Trophoblast cell (in vitro differentiated cells and primary cell): ENCODE measurements around the gene DCUN1D5.

Experiments
- DNase-seq, 2 donors: peaks; one replicate each; pipeline ENCODE4 v3.0.0-alpha.2; 2016
- H2AFZ ChIP-seq: 2 replicates; pipeline ENCODE4 v1.6.1; 2013; ENCODE audit warnings: low read length, moderate library complexity, mild to moderate bottlenecking; ENCODE audit not compliant: insufficient read depth, poor library complexity
- H2AK5ac ChIP-seq: 2 replicates; pipeline ENCODE4 v1.6.1; 2013; ENCODE audit warnings: mild to moderate bottlenecking, low read length
- H2BK120ac ChIP-seq: 2 replicates; pipeline ENCODE4 v1.6.1; 2013; ENCODE audit warnings: low read length, mild to moderate bottlenecking, moderate library complexity; ENCODE audit not compliant: insufficient read depth, poor library complexity
- H2BK12ac ChIP-seq: 2 replicates; pipeline ENCODE4 v1.6.1; 2013; ENCODE audit warnings: mild to moderate bottlenecking, low read length, moderate library complexity
- H2BK5ac ChIP-seq: 2 replicates; pipeline ENCODE4 v1.6.1; 2013; ENCODE audit warnings: low read length, low read depth, moderate library complexity, mild to moderate bottlenecking; ENCODE audit not compliant: poor library complexity
- H3K14ac ChIP-seq: 2 replicates; pipeline ENCODE4 v1.6.1; 2013; ENCODE audit warnings: mild to moderate bottlenecking, low read length
- H3K18ac ChIP-seq: 2 replicates; pipeline ENCODE4 v1.6.1; 2013; ENCODE audit warnings: mild to moderate bottlenecking, low read length
- H3K23ac ChIP-seq: 2 replicates; pipeline ENCODE4 v1.6.1; 2013; ENCODE audit warnings: low read length
- H3K27ac ChIP-seq: 2 replicates; pipeline ENCODE4 v1.5.1; 2013; ENCODE audit warnings: low read depth, mild to moderate bottlenecking, inconsistent platforms, low read length, moderate library complexity
- H3K27me3 ChIP-seq: 2 replicates; pipeline ENCODE4 v1.6.1; 2013; ENCODE audit warnings: inconsistent platforms, mild to moderate bottlenecking, low read length, moderate library complexity; ENCODE audit not compliant: insufficient read depth
- H3K36me3 ChIP-seq, 2 experiments: 1 replicate in 1 of 2; 2 replicates in 1 of 2; pipeline ENCODE4 v1.6.1; 2013; ENCODE audit warnings: low read length in 2 of 2, mild to moderate bottlenecking in 2 of 2, moderate library complexity in 1 of 2; ENCODE audit not compliant: insufficient read depth in 2 of 2, control insufficient read depth in 1 of 2
- H3K4ac ChIP-seq: 2 replicates; pipeline ENCODE4 v1.6.1; 2013; ENCODE audit warnings: low read depth, mild to moderate bottlenecking, low read length, moderate library complexity
- H3K4me1 ChIP-seq, 2 experiments: 1 replicate in 1 of 2; 2 replicates in 1 of 2; pipeline ENCODE4 v1.6.1; 2013; ENCODE audit warnings: low read length in 2 of 2, mild to moderate bottlenecking in 2 of 2, moderate library complexity in 1 of 2; ENCODE audit not compliant: insufficient read depth in 2 of 2, control insufficient read depth in 1 of 2
- H3K4me2 ChIP-seq: 2 replicates; pipeline ENCODE4 v1.6.1; 2013; ENCODE audit warnings: inconsistent platforms, mild to moderate bottlenecking, low read length, moderate library complexity
- H3K4me3 ChIP-seq: 2 replicates; pipeline ENCODE4 v1.5.1; 2013; ENCODE audit warnings: mild to moderate bottlenecking, low read depth, low read length, inconsistent platforms
- H3K79me1 ChIP-seq: one replicate; pipeline ENCODE4 v1.6.1; 2013; ENCODE audit warnings: low read length
- H3K79me2 ChIP-seq: 2 replicates; pipeline ENCODE4 v1.6.1; 2013; ENCODE audit warnings: low read length, mild to moderate bottlenecking; ENCODE audit not compliant: control insufficient read depth, insufficient read depth, poor library complexity
- H3K9ac ChIP-seq: 2 replicates; pipeline ENCODE4 v1.6.1; 2013; ENCODE audit warnings: mild to moderate bottlenecking, low read length
- H3K9me3 ChIP-seq: 2 replicates; pipeline ENCODE4 v1.6.1; 2013; ENCODE audit warnings: low read depth, mild to moderate bottlenecking, control low read depth, inconsistent platforms, low read length; ENCODE audit not compliant: insufficient read depth
- H4K12ac ChIP-seq: 2 replicates; pipeline ENCODE4 v1.6.1; 2013; ENCODE audit warnings: low read depth, mild to moderate bottlenecking, low read length, moderate library complexity
- H4K8ac ChIP-seq: 2 replicates; pipeline ENCODE4 v1.6.1; 2013; ENCODE audit warnings: low read depth, mild to moderate bottlenecking, low read length, moderate library complexity
- H4K91ac ChIP-seq: one replicate; pipeline ENCODE4 v1.6.1; 2013; ENCODE audit warnings: low read depth, mild to moderate bottlenecking, low read length, moderate library complexity
- WGBS: extraction: QIAGEN DNeasy Blood & Tissue Kit; methylation state at CpG from one replicate; pipeline ENCODE4 v1.1.7; 2013; ENCODE audit warnings: missing lambda C conversion rate; ENCODE audit not compliant: insufficient read length, insufficient coverage; ENCODE audit errors: extremely low coverage; 5-methylcytosine and 5-hydroxymethylcytosine counted together

DCUN1D5 gene

DNA sequence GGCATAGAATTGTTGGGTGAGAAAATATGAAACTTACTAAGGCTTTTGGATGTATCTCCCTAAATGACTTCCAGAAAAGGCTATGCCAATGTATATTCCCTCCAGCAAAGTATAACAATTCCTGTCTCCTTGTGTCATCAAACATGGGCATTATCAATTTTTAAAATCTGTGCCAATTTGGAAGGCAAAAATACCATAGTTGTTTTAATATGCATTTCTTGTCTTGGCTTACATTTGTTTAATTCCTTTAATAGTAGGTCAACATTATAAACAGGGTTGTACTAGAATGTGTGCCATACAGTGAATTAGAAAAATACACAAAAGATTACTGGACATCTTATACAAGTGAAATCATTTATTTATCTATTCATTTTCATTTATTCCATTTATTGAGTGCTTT is 41.6 kb downstream of the DCUN1D5 start:
- H3K9ac ChIP-seq = no peak overlapping the region
- no peak overlapping the region for H3K18ac ChIP-seq
- no peak for DNase-seq
- no peak overlapping the region for H2BK120ac ChIP-seq
- H4K91ac ChIP-seq = no peak overlapping the region
- no peak overlapping the region for H3K4me2 ChIP-seq
- H3K4ac ChIP-seq = no peak overlapping the region
- H3K4me3 ChIP-seq = no peak overlapping the region
- H2AK5ac ChIP-seq = no peak overlapping the region
- H2BK5ac ChIP-seq = no peak overlapping the region
- no peak overlapping the region for H2AFZ ChIP-seq
- no peaks in the 10 kb centered on the region for H3K79me2 ChIP-seq
- H4K8ac ChIP-seq = no peak overlapping the region
- H3K23ac ChIP-seq = no peak overlapping the region
- H3K36me3 ChIP-seq = no peaks in the 10 kb centered on the region
- no peaks in the 10 kb centered on the region for H3K4me1 ChIP-seq
- no peaks in the 10 kb centered on the region for H3K79me1 ChIP-seq
- no peaks in the 10 kb centered on the region for H3K9me3 ChIP-seq
- H4K12ac ChIP-seq = no peak overlapping the region
- no peak overlapping the region for H3K14ac ChIP-seq
- no peak overlapping the region for H2BK12ac ChIP-seq
- H3K27ac ChIP-seq = no peak overlapping the region
- no peaks in the 10 kb centered on the region for H3K27me3 ChIP-seq

DNA sequence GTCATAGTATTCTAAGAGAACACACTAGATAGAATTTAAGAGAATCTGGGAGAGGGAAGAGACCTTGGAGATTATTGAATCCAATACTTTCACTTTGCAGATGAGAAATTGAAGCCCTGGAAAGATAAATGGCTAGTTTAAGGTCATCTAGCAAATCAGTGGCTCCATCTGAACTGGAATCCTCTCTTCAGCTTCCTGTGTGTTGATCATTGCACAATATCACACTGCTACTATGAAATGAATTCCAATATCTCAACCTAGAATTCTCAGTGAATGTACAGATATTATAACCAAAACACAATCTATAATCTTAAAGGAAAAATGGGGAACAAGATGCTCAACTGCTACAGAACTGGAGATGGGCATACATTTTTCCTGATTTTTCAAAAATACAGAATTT is 44.1 kb downstream of the DCUN1D5 start:
- no peak overlapping the region for H3K9ac ChIP-seq
- no peaks in the 10 kb centered on the region for H3K79me2 ChIP-seq
- no peaks in the 10 kb centered on the region for H3K9me3 ChIP-seq
- no peak overlapping the region for H3K14ac ChIP-seq
- H2AFZ ChIP-seq = no peak overlapping the region
- no peak overlapping the region for H2BK12ac ChIP-seq
- no peaks in the 10 kb centered on the region for H3K79me1 ChIP-seq
- H3K4me3 ChIP-seq = no peak overlapping the region
- H2AK5ac ChIP-seq = no peak overlapping the region
- no peak overlapping the region for H3K18ac ChIP-seq
- H2BK5ac ChIP-seq = no peak overlapping the region
- H3K23ac ChIP-seq = no peak overlapping the region
- no peak overlapping the region for H4K91ac ChIP-seq
- no peak overlapping the region for H3K27ac ChIP-seq
- H3K4me1 ChIP-seq = no peaks in the 10 kb centered on the region
- no peaks in the 10 kb centered on the region for H3K27me3 ChIP-seq
- H2BK120ac ChIP-seq = no peak overlapping the region
- H4K8ac ChIP-seq = no peak overlapping the region
- H3K4me2 ChIP-seq = no peak overlapping the region
- H3K4ac ChIP-seq = no peak overlapping the region
- H3K36me3 ChIP-seq = no peaks in the 10 kb centered on the region
- peak in 1 of 2 donors; percentile 61 for DNase-seq
- H4K12ac ChIP-seq = no peak overlapping the region

DNA sequence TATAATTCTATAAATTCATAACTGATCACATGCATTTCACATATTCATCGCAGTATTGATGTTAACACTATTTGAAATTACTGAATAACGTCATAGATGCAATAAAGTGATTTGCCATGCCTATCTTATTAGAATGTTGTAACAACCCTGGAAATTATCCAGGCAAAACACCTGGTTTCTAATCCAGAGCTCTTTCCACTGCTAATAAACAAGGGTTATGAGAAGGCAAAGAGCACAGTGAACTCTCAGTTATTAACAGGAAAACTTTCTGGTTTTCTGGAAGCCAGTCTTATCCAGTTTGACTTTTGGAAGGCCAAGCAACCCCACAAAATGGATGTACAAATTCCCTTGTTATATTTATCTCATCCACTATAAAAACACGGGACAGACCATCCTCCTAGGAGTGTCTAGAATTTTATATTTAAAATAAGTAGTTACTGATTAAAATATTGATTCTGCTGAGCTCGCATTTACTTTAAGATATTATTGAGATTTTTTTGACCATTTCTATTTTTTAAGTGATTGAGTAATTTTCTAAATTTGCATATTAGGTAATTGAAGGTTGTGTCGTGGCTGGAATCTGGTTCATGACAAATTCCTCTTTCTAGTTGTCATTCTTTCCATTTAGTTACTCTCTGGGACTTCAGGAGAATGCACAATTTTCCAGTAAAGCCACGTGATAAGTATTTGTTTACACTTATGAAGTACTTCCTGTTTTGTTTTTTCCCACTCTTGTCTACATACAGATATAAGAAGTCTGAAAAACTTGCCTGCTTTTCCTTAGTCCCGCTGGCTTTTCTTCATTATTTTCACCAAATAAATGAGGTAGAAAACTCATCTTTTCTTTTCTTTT is 47.9 kb downstream of the DCUN1D5 start:
- Histone ChIP-seq H3K36me3 (no peaks in the 10 kb centered on the region), H4K91ac (no peak overlapping the region), H3K9me3 (no peaks in the 10 kb centered on the region), H3K79me2 (no peaks in the 10 kb centered on the region), H3K14ac (no peak overlapping the region), H3K4me2 (no peak overlapping the region), H4K8ac (no peak overlapping the region), H3K4me1 (no peaks in the 10 kb centered on the region), H3K79me1 (no peaks in the 10 kb centered on the region), H3K18ac (no peak overlapping the region), H2BK12ac (no peak overlapping the region), H2AK5ac (no peak overlapping the region), H2BK120ac (no peak overlapping the region), H3K9ac (no peak overlapping the region), H3K4me3 (no peak overlapping the region), H3K4ac (no peak overlapping the region), H4K12ac (no peak overlapping the region), H2AFZ (no peak overlapping the region), H3K27me3 (no peaks in the 10 kb centered on the region), H3K23ac (no peak overlapping the region), H3K27ac (no peak overlapping the region), H2BK5ac (no peak overlapping the region)
- WGBS = no CpG with 5 or more reads among the region's 7 CpGs
- DNase-seq = peak; percentile 9 to 81

DNA sequence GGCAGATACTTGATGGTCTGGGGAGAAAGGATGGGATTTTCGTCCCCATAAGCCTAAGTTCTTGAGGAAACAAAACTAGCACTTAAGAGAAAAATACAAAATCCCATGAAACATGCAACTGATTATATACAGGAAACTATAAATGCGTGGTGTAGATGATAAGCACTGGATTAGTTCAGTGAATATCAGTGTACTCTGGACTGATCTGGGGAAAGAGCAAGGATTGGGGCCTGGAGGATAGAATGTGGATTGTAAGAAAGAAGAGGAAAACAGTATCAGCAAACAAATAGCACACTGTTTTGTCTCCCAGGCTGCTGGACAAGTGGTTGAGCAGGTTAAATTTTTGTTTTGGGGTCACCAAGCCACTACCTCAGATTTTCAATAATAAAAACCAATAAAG is 49.8 kb downstream of the DCUN1D5 start:
- no peak overlapping the region for H2AK5ac ChIP-seq
- H2BK5ac ChIP-seq = no peak overlapping the region
- no peak overlapping the region for H4K91ac ChIP-seq
- no peak overlapping the region for H3K27ac ChIP-seq
- no peak overlapping the region for H2BK12ac ChIP-seq
- H4K12ac ChIP-seq = no peak overlapping the region
- no peaks in the 10 kb centered on the region for H3K4me1 ChIP-seq
- no peaks in the 10 kb centered on the region for H3K79me2 ChIP-seq
- no peak overlapping the region for H2BK120ac ChIP-seq
- H2AFZ ChIP-seq = no peak overlapping the region
- no peak overlapping the region for H4K8ac ChIP-seq
- no peak overlapping the region for H3K4me3 ChIP-seq
- no peak overlapping the region for H3K9ac ChIP-seq
- H3K23ac ChIP-seq = no peak overlapping the region
- WGBS = no CpG with 5 or more reads among the region's 2 CpGs
- no peaks in the 10 kb centered on the region for H3K9me3 ChIP-seq
- H3K27me3 ChIP-seq = no peaks in the 10 kb centered on the region
- no peak for DNase-seq
- no peak overlapping the region for H3K18ac ChIP-seq
- no peak overlapping the region for H3K4me2 ChIP-seq
- no peak overlapping the region for H3K4ac ChIP-seq
- H3K36me3 ChIP-seq = no peaks in the 10 kb centered on the region
- H3K79me1 ChIP-seq = no peaks in the 10 kb centered on the region
- H3K14ac ChIP-seq = no peak overlapping the region
